Immature natural killer cell (primary cell): ENCODE data around the gene ADGRG1. TPM values are rescaled to one million over a fixed set of nuclear protein-coding genes. Genes with fewer than 3 reads are reported as not detected.

Experiments
- DNase-seq, 3 donors: peaks; one replicate each; pipeline ENCODE4 v3.0.0; 2022; ENCODE audit warnings: mixed read lengths in 1 of 3
- H3K27ac Mint-ChIP-seq, 6 donors: one replicate each; pipeline ENCODE4 v1.8.0; 2020; ENCODE audit warnings: mixed read lengths in 6 of 6, mild to moderate bottlenecking in 5 of 6, inconsistent platforms in 4 of 6, moderate library complexity in 3 of 6
- H3K27me3 Mint-ChIP-seq, 3 donors: one replicate each; pipeline ENCODE4 v1.8.0; 2020 to 2021; ENCODE audit warnings: low read depth in 3 of 3, mild to moderate bottlenecking in 3 of 3, mixed read lengths in 3 of 3, moderate library complexity in 3 of 3, inconsistent platforms in 1 of 3
- H3K36me3 Mint-ChIP-seq, 3 donors: one replicate each; pipeline ENCODE4 v1.8.0; 2020; ENCODE audit warnings: mixed read lengths in 3 of 3, inconsistent platforms in 2 of 3, mild to moderate bottlenecking in 2 of 3
- H3K4me1 Mint-ChIP-seq, 2 donors: one replicate each; pipeline ENCODE4 v1.8.0; 2020; ENCODE audit warnings: inconsistent platforms in 2 of 2, mild to moderate bottlenecking in 2 of 2, mixed read lengths in 2 of 2, moderate library complexity in 1 of 2
- H3K4me3 Mint-ChIP-seq, 5 donors: one replicate each; pipeline ENCODE4 v1.8.0; 2020; ENCODE audit warnings: mild to moderate bottlenecking in 5 of 5, mixed read lengths in 5 of 5, inconsistent platforms in 3 of 5, moderate library complexity in 3 of 5
- H3K9me3 Mint-ChIP-seq, 6 donors: one replicate each; pipeline ENCODE4 v1.8.0; 2020; ENCODE audit warnings: mild to moderate bottlenecking in 6 of 6, mixed read lengths in 6 of 6, inconsistent platforms in 4 of 6, moderate library complexity in 3 of 6
- polyA plus RNA-seq, 3 donors: library from polyadenylated mRNA; unstranded; fragments of 300-500 nt; fragmentation: Illumina TruSeq; gene quantifications; one replicate each; pipeline ENCODE4 v1.2.3, GENCODE V29; 2021

ADGRG1 gene
- polyA plus RNA-seq, 3 donors from 2014 or later: 218 to 784 (median 395) TPM

GRCh38 chr16:57627184-57627871, 1.1 kb upstream of the ADGRG1 start:
- no peak for DNase-seq
- Mint-ChIP-seq H3K36me3 (no peaks in the 10 kb centered on the region), H3K4me3 (no peak overlapping the region), H3K4me1 (peaks cover 13 to 18% of the 10 kb centered on the region in 2 donors), H3K27ac (peak overlapping the region in 2 of 6 donors; percentile 40 to 57), H3K27me3 (peaks cover 0 to 6% (median 3%) of the 10 kb centered on the region in 3 donors), H3K9me3 (no peaks in the 10 kb centered on the region)

- H3K36me3 Mint-ChIP-seq: no peaks in the 10 kb centered on the region
- H3K4me1 Mint-ChIP-seq: peaks cover 13 to 18% of the 10 kb centered on the region in 2 donors
- H3K27me3 Mint-ChIP-seq: peaks cover 0 to 6% (median 3%) of the 10 kb centered on the region in 3 donors
- H3K27ac Mint-ChIP-seq: peak overlapping the region in 5 of 6 donors; percentile 65 to 93 (median 74)
- no peaks in the 10 kb centered on the region for H3K9me3 Mint-ChIP-seq
- DNase-seq: no peak
- peak overlapping the region; percentile 2 to 77 (median 72) for H3K4me3 Mint-ChIP-seq
These were observed 408 bp downstream of the ADGRG1 start for GRCh38 chr16:57628783-57629293.

- Mint-ChIP-seq H3K4me3 (peak overlapping the region; percentile 35 to 77 (median 73)), H3K27ac (peak overlapping the region in 4 of 6 donors; percentile 35 to 73 (median 64)), H3K4me1 (peaks cover 13 to 18% of the 10 kb centered on the region in 2 donors), H3K36me3 (no peaks in the 10 kb centered on the region), H3K9me3 (no peaks in the 10 kb centered on the region), H3K27me3 (peaks cover 0 to 6% (median 3%) of the 10 kb centered on the region in 3 donors)
- DNase-seq: no peak
These were observed 1.3 kb downstream of the ADGRG1 start for GRCh38 chr16:57629516-57630406.

- peak overlapping the region; percentile 6 to 77 (median 73) for H3K4me3 Mint-ChIP-seq
- peaks cover 13 to 18% of the 10 kb centered on the region in 2 donors for H3K4me1 Mint-ChIP-seq
- DNase-seq: no peak
- no peaks in the 10 kb centered on the region for H3K9me3 Mint-ChIP-seq
- H3K27me3 Mint-ChIP-seq: peaks cover 0 to 6% (median 3%) of the 10 kb centered on the region in 3 donors
- H3K27ac Mint-ChIP-seq: peak overlapping the region in 5 of 6 donors; percentile 10 to 88 (median 43)
- no peaks in the 10 kb centered on the region for H3K36me3 Mint-ChIP-seq
These were observed 2.0 kb downstream of the ADGRG1 start for GRCh38 chr16:57630407-57630797.

- Mint-ChIP-seq H3K36me3 (no peaks in the 10 kb centered on the region), H3K9me3 (no peaks in the 10 kb centered on the region), H3K4me3 (peak overlapping the region in 4 of 5 donors; percentile 5 to 73 (median 42)), H3K4me1 (peaks cover 13 to 18% of the 10 kb centered on the region in 2 donors), H3K27me3 (peaks cover 0 to 4% (median 3%) of the 10 kb centered on the region in 3 donors), H3K27ac (peak overlapping the region in 4 of 6 donors; percentile 43 to 88 (median 54))
- no peak for DNase-seq
These were observed 2.8 kb downstream of the ADGRG1 start for GRCh38 chr16:57630931-57631845.

- H3K4me1 Mint-ChIP-seq: peaks cover 11 to 19% of the 10 kb centered on the region in 2 donors
- H3K27me3 Mint-ChIP-seq: peaks cover 0 to 7% (median 0%) of the 10 kb centered on the region in 3 donors
- no peaks in the 10 kb centered on the region for H3K9me3 Mint-ChIP-seq
- H3K36me3 Mint-ChIP-seq: no peaks in the 10 kb centered on the region
- no peak overlapping the region for H3K4me3 Mint-ChIP-seq
- no peak for DNase-seq
- peak overlapping the region in 1 of 6 donors; percentile 24 for H3K27ac Mint-ChIP-seq
These were observed 4.1 kb downstream of the ADGRG1 start for GRCh38 chr16:57632568-57632967.

GRCh38 chr16:57633383-57634064, 5.1 kb downstream of the ADGRG1 start:
- Mint-ChIP-seq H3K27ac (no peak overlapping the region), H3K9me3 (no peaks in the 10 kb centered on the region), H3K27me3 (peaks cover 0 to 7% (median 0%) of the 10 kb centered on the region in 3 donors), H3K36me3 (no peaks in the 10 kb centered on the region), H3K4me3 (no peak overlapping the region), H3K4me1 (peaks cover 10 to 22% of the 10 kb centered on the region in 2 donors)
- no peak for DNase-seq

GRCh38 chr16:57634171-57634570, 5.7 kb downstream of the ADGRG1 start:
- no peaks in the 10 kb centered on the region for H3K9me3 Mint-ChIP-seq
- H3K36me3 Mint-ChIP-seq: no peaks in the 10 kb centered on the region
- peaks cover 4 to 15% of the 10 kb centered on the region in 2 donors for H3K4me1 Mint-ChIP-seq
- H3K4me3 Mint-ChIP-seq: no peak overlapping the region
- no peak overlapping the region for H3K27ac Mint-ChIP-seq
- H3K27me3 Mint-ChIP-seq: peaks cover 0 to 4% (median 0%) of the 10 kb centered on the region in 3 donors
- no peak for DNase-seq

- Mint-ChIP-seq H3K4me3 (no peak overlapping the region), H3K36me3 (no peaks in the 10 kb centered on the region), H3K9me3 (no peaks in the 10 kb centered on the region), H3K27ac (no peak overlapping the region), H3K27me3 (peaks cover 0 to 8% (median 0%) of the 10 kb centered on the region in 3 donors), H3K4me1 (peaks cover 4 to 20% of the 10 kb centered on the region in 2 donors)
- no peak for DNase-seq
These were observed 7.1 kb downstream of the ADGRG1 start for GRCh38 chr16:57635266-57636097.

- peaks cover 0 to 8% (median 2%) of the 10 kb centered on the region in 3 donors for H3K27me3 Mint-ChIP-seq
- H3K4me3 Mint-ChIP-seq: no peak overlapping the region
- no peak for DNase-seq
- H3K27ac Mint-ChIP-seq: peak overlapping the region in 1 of 6 donors; percentile 5
- peaks cover 5 to 22% of the 10 kb centered on the region in 2 donors for H3K4me1 Mint-ChIP-seq
- no peaks in the 10 kb centered on the region for H3K36me3 Mint-ChIP-seq
- H3K9me3 Mint-ChIP-seq: no peaks in the 10 kb centered on the region
These were observed 7.8 kb downstream of the ADGRG1 start for GRCh38 chr16:57636184-57636583.

- Mint-ChIP-seq H3K4me3 (no peak overlapping the region), H3K27ac (peak overlapping the region in 2 of 6 donors; percentile 31), H3K4me1 (peaks cover 5 to 22% of the 10 kb centered on the region in 2 donors), H3K36me3 (no peaks in the 10 kb centered on the region), H3K9me3 (no peaks in the 10 kb centered on the region), H3K27me3 (peaks cover 0 to 8% (median 2%) of the 10 kb centered on the region in 3 donors)
- no peak for DNase-seq
These were observed 8.6 kb downstream of the ADGRG1 start for GRCh38 chr16:57637020-57637419.

- Mint-ChIP-seq H3K36me3 (no peaks in the 10 kb centered on the region), H3K4me1 (peaks cover 5 to 22% of the 10 kb centered on the region in 2 donors), H3K27me3 (peaks cover 0 to 8% (median 2%) of the 10 kb centered on the region in 3 donors), H3K27ac (peak overlapping the region in 1 of 6 donors; percentile 31), H3K4me3 (no peak overlapping the region), H3K9me3 (no peaks in the 10 kb centered on the region)
- DNase-seq: no peak
These were observed 9.0 kb downstream of the ADGRG1 start for GRCh38 chr16:57637424-57637823.
